GM04503 (cell line): ENCODE results near the gene CS.
"Not testable (repeated sequence)": the region's sequence is repeated elsewhere in the genome, so short reads cannot be mapped to it uniquely, and the experiment has no call there.

Experiments
- DNase-seq: peaks from one replicate; pipeline ENCODE4 v3.0.0-alpha.2; 2012; ENCODE audit warnings: low read depth

CS gene

GRCh38 chr12:56299853-56300643 lies at the start of gene CS:
TSS of gene CS (minus strand) at chr12:56300330. CDS start at chr12:56300201, 129 bp downstream.
- peak; percentile 81 for DNase-seq

GRCh38 chr12:56348776-56349175 lies 48.6 kb upstream of the CS start:
- DNase-seq: no peak

- not testable (repeated sequence) for DNase-seq
Measured at GRCh38 chr12:56347255-56347654, 47.1 kb upstream of the CS start.

DNA sequence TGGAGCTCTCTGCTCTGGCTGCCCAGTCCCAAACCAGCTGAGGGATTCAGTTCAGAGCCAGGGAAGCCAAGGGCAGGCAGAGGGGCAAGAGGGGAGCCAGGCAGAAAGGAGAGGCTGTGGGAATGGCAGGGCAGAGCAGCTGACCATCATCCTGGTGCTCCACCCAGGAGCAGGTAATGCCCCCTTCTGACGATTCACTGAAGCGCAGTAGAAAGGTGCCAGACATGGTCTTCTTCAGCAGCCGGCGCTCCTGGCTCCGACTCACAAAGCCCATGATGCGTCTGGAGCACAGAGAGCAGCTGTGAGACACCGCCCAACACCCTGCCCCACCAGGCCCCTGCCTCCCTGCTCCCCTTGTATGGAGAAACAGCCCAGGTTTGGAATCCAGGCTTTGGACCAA lies 46.5 kb upstream of the CS start:
- no peak for DNase-seq

DNA sequence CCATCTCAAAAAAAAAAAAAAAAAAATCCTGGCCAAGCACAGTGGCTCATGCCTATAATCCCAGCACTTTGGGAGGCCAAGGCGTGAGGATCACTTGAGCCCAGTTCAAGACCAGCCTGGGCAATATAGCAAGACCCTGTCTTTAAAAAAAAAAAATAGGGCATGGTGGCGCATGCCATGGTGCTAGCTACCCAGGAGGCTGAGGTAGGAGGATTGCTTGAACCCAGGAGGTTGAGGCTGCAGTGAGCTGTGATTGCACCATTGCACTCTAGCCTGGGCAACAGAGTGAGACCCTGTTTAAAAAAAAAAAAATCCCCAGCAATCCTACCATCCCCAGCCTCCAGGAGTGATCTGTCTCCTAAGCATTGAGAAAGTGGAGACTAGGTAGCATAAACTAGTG lies 42.2 kb upstream of the CS start:
- not testable (repeated sequence) for DNase-seq

- no peak for DNase-seq
Measured at GRCh38 chr12:56341616-56342015, 41.5 kb upstream of the CS start.

DNA sequence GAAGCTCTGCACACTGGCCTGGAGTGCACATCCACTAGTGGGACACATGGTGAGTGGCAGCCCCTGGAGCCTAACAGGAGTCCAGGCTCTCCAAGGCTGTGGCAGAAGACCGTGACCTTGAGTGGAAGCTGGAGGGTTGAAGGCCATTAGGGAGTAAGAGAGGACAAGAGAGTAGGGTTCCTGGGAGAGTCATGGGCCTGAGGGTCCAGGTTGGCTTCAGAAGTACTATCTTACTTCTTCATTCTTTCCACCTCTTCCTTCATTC lies 39.0 kb upstream of the CS start:
- no peak for DNase-seq

DNA sequence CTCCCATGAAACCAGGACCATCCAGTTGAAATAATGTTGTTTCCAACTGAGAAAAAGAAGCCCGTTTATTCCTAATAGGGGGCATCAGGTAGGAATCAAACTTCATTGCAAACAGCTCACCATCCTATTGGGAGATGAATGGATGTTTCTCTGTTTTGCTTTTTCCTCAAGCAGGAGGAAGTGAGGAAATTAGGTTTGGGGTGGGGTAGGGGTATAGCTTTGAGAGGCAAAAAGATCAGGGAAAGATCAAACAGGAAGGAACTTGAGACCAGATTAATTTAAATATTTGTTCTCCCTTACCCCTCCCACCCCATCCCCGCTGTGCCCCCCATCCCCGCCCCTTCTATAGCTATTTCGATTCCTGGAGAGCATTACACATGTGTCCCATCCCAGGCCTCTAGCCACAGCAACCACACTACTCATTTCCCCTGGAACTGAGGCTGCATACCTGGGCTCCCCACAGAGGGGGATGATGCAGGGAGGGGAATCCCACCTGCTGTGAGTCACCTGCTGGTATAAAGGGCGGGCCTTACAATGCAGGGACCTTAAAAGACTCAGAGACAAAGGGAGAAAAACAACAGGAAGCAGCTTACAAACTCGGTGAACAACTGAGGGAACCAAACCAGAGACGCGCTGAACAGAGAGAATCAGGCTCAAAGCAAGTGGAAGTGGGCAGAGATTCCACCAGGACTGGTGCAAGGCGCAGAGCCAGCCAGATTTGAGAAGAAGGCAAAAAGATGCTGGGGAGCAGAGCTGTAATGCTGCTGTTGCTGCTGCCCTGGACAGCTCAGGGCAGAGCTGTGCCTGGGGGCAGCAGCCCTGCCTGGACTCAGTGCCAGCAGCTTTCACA lies 38.4 kb upstream of the CS start, which contains the start of gene IL23A:
Gene IL23A (plus strand): TSS at position 577 of the 850 bp plus-strand sequence. CDS start 161 bp downstream, at position 738.
- DNase-seq: no peak

- DNase-seq: no peak
Measured at GRCh38 chr12:56337753-56338251, 37.7 kb upstream of the CS start.

- no peak for DNase-seq
Measured at GRCh38 chr12:56336361-56337167, 36.4 kb upstream of the CS start.

DNA sequence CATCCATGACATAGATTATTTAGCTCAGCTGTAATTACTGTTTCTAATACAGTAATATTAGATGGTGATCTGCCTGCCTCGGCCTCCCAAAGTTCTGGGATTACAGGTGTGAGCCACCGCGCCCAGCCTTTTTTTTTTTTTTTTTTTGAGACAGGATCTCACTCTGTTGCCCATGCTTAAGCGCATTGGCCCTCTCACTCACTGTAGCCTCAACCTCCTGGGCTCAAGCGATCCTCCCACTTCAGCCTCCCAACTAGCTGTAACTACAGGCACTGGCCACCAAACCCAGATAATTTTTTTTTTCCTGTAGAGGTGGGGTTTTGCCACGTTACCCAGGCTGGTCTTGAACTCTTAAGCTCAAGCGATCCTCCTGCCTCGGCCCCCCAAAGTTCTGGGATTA lies 35.4 kb upstream of the CS start:
- not testable (repeated sequence) for DNase-seq

- DNase-seq: no peak
Measured at GRCh38 chr12:56334490-56334793, 34.3 kb upstream of the CS start.

DNA sequence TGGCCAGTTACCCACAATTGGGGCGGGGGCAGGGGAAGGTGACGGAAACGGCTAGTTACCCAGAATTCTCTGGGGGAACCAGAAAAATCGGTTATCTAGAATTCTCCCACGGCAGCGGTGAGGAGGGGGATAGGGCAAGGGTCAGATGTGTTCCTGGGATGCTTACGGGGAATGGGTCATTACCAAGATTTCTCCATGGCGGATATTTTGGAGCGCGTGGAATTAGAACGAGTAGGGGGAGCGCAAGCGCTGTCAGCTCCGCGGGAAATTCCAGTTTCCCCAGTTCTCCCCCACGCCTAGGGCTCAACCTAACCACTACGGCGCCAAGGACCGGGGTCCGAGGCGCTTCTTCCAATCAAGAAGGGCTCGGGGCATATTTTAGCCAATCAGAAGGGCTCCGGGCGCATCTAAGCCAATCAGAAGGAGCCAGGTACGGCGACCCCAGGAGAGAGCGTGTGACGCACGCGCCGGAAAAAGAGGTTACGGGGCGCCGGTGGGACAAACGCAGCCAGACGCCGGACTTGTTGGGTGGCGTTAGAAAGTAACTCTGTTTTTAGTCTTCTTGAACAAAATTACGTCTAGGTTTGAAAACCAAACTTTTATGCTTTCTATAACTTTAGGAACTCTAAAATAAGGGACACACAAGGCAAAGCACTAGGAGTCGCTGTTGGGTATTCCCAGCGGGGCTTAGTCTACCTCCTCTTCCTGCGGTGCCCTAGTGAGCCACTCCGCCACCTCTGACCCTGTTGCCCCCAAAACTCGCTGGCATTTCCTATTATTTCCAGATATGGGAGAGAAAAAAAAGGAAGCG lies 33.8 kb upstream of the CS start, which contains the start of gene PAN2:
Gene PAN2 (minus strand): TSS at position 322 of the 811 bp plus-strand sequence. CDS start 906 bp downstream, outside the sequence.
- peak; percentile 88 for DNase-seq

DNA sequence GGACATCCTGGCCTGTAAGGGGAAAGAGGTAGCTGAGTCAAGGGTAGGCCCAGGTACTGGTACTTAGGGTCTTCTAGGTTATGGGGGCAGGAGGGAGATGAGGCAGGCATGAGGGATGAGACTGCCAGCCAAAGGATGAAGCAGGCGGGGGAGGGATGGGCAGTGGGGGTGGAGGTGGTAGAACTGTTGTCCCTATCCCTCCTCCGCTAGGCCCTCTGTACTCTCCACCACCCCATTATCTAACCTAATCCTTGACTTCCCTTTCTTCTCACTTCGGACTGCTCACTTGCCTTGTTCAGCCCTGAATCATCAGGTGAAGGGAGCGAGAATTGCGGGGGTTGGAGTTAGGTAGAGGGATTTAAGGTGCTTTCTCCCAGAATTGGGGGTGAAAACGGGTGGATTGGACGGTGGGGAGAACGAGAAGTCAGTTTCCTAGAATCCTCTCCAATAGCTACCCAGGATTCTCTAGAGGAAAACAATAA lies 33.1 kb upstream of the CS start:
- DNase-seq: no peak

GRCh38 chr12:56332512-56333196 lies 32.5 kb upstream of the CS start:
- DNase-seq: no peak

DNA sequence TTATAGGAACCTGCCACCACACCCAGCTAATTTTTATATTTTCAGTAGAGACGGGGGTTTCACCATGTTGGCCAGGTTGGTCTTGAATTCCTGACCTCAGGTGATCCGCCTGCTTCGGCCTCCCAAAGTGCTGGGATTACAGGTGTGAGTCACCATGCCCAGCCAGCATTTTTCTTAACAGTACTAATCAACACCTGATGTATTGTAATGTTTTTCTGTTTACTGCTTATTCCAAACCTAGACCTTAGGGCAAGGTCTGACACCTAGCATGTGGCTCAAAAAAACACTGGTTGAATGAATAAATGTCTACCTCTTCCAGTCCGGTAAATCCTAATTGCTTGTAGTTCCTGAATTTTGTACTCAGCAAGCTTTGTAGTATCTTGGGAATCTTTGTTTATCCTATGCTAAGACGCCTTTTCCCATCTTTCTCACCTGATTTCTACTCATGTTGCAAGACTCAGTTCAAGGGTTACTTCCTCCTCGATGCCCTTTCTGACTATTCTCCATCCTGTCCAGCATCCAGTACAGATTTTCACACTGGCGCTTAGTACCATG lies 30.9 kb upstream of the CS start:
- no peak for DNase-seq

DNA sequence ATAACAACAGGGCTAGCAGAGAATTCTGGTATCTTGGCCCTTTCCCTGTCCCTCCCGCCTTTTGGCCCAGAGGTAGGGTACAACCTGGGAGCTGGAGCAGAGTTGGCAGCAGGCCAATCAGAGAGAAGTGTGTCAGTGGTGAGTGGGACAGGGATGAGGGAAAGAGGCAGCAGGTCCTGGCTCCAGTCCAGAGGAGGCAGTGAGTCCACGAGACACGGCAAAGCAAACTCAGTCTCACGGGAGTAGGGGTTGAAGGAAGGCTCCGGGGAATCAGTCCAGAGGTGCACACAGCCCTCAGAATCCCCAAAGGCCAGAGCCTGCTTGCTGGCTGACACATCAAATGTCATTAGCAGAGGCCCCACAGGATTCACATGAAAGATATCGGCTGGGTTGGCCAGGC lies 26.4 kb upstream of the CS start:
- no peak for DNase-seq

DNA sequence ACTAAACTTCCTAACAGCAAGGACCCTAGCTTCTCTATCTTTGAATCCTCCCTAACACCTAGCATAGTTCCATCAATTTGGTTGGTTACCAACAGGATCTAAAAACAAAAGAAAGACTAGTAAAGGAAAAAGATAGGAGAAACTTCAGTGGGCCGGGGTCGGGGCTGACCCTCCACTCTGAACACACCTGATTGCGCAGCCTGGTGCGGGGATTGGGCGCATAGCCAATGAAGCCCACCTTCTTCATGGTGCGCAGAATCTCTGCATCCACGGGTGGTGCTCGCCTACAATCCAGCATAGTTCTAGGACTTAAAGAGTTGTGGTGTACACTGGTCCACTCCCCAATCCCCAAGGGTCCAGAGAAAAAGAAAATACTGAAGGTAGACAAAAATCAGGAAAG lies 26.0 kb upstream of the CS start:
- DNase-seq: no peak

DNA sequence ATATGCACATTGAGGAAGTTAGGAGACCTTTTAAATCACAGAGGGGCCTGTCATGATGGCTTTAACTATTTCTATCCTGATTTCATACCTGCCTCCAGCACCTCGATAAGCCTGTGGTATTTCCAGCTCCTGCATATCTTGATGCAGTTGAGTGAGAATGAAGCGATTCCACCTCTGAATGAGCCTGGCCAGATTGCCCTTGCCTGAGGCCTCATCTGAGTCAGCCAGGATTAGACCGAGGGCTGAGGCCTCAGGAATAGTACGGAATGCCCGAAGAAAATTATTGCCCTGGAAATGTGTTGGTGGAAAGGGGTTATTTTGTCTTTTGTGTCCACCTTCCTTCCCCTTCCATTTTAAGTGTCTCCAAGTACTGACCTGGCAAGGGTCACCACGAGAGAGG lies 24.1 kb upstream of the CS start:
- DNase-seq: no peak

GRCh38 chr12:56321610-56322009 lies 21.5 kb upstream of the CS start:
- not testable (repeated sequence) for DNase-seq
